KMS-11 (cell line): ENCODE results near the gene SLC7A10.

Source experiments
- H2AFZ ChIP-seq: fragments of 200-600 bp; sonication (generic); 2 replicates; pipeline ENCODE4 v1.6.1; 2016; ENCODE audit warnings: antibody characterized with exemption, mixed run types, low read depth
- H3K27ac ChIP-seq: fragments of 200-600 bp; sonication (generic); 2 replicates; pipeline ENCODE4 v1.6.1; 2016; ENCODE audit warnings: mild to moderate bottlenecking, mixed run types
- H3K27me3 ChIP-seq: fragments of 200-600 bp; sonication (generic); 2 replicates; pipeline ENCODE4 v1.6.1; 2017; ENCODE audit warnings: mild to moderate bottlenecking, low read depth, mixed run types, moderate library complexity; ENCODE audit not compliant: insufficient read depth
- H3K36me3 ChIP-seq: fragments of 200-600 bp; sonication (generic); 2 replicates; pipeline ENCODE4 v1.6.1; 2017; ENCODE audit warnings: mild to moderate bottlenecking, mixed run types; ENCODE audit not compliant: insufficient read depth
- H3K4me1 ChIP-seq: fragments of 200-600 bp; sonication (generic); 2 replicates; pipeline ENCODE4 v1.6.1; 2016; ENCODE audit warnings: mild to moderate bottlenecking, low read depth, mixed run types; ENCODE audit not compliant: poor library complexity, severe bottlenecking
- H3K4me2 ChIP-seq: fragments of 200-600 bp; sonication (generic); 2 replicates; pipeline ENCODE4 v1.7.0; 2016; ENCODE audit warnings: mild to moderate bottlenecking, mixed run types
- H3K4me3 ChIP-seq: fragments of 200-600 bp; sonication (generic); IDR thresholded peaks from 2 replicates; pipeline ENCODE4 v1.6.1; 2017; ENCODE audit warnings: low read depth, low read length, mixed read lengths; ENCODE audit not compliant: insufficient read depth
- H3K79me2 ChIP-seq: fragments of 200-600 bp; sonication (generic); 2 replicates; pipeline ENCODE4 v1.6.1; 2016; ENCODE audit warnings: low read depth, mixed run types; ENCODE audit not compliant: insufficient read depth
- H3K9ac ChIP-seq: fragments of 200-600 bp; sonication (generic); 2 replicates; pipeline ENCODE4 v1.6.1; 2016; ENCODE audit warnings: mild to moderate bottlenecking, mixed run types
- H4K20me1 ChIP-seq: fragments of 200-600 bp; sonication (generic); 2 replicates; pipeline ENCODE4 v1.6.1; 2016; ENCODE audit warnings: mild to moderate bottlenecking, mixed run types; ENCODE audit not compliant: insufficient read depth
- CTCF ChIP-seq: fragments of 200-600 bp; sonication (generic); conservative IDR thresholded peaks from 2 replicates; pipeline ENCODE4 v1.6.1; 2017; ENCODE audit warnings: low read depth, mild to moderate bottlenecking, antibody characterized with exemption, low read length, moderate library complexity, mixed read lengths

The SLC7A10 gene

GRCh38 chr19:33267706-33268105, 42.1 kb upstream of the SLC7A10 start:
- Histone ChIP-seq H3K4me1 (no peaks in the 10 kb centered on the region), H3K27me3 (no peaks in the 10 kb centered on the region), H3K9ac (no peak overlapping the region), H3K4me3 (no peak overlapping the region), H3K4me2 (no peak overlapping the region), H3K79me2 (no peaks in the 10 kb centered on the region), H3K27ac (no peak overlapping the region), H2AFZ (no peak overlapping the region), H3K36me3 (no peaks in the 10 kb centered on the region), H4K20me1 (no peaks in the 10 kb centered on the region)
- TF ChIP-seq CTCF, result no peak

GRCh38 chr19:33266974-33267484, 41.4 kb upstream of the SLC7A10 start:
- no peak overlapping the region for H3K4me2 ChIP-seq
- no peak overlapping the region for H2AFZ ChIP-seq
- TF ChIP-seq CTCF, result no peak
- no peak overlapping the region for H3K9ac ChIP-seq
- no peak overlapping the region for H3K4me3 ChIP-seq
- H3K79me2 ChIP-seq, result no peaks in the 10 kb centered on the region
- H3K27ac ChIP-seq, result no peak overlapping the region
- H3K36me3 ChIP-seq, result no peaks in the 10 kb centered on the region
- H3K27me3 ChIP-seq, result no peaks in the 10 kb centered on the region
- H4K20me1 ChIP-seq, result no peaks in the 10 kb centered on the region
- H3K4me1 ChIP-seq, result no peaks in the 10 kb centered on the region

- Histone ChIP-seq H3K27me3 (no peaks in the 10 kb centered on the region), H3K27ac (no peak overlapping the region), H3K36me3 (no peaks in the 10 kb centered on the region), H4K20me1 (no peaks in the 10 kb centered on the region), H3K4me2 (no peak overlapping the region), H2AFZ (no peak overlapping the region), H3K79me2 (no peaks in the 10 kb centered on the region), H3K9ac (no peak overlapping the region), H3K4me1 (no peaks in the 10 kb centered on the region), H3K4me3 (no peak overlapping the region)
- no peak for TF ChIP-seq CTCF
Observed at GRCh38 chr19:33264881-33265445, 39.3 kb upstream of the SLC7A10 start.

GRCh38 chr19:33263325-33264023, 37.8 kb upstream of the SLC7A10 start:
- H2AFZ ChIP-seq, result no peak overlapping the region
- no peaks in the 10 kb centered on the region for H3K79me2 ChIP-seq
- no peaks in the 10 kb centered on the region for H3K4me1 ChIP-seq
- H3K4me2 ChIP-seq, result no peak overlapping the region
- H4K20me1 ChIP-seq, result no peaks in the 10 kb centered on the region
- H3K9ac ChIP-seq, result no peak overlapping the region
- no peaks in the 10 kb centered on the region for H3K36me3 ChIP-seq
- no peak overlapping the region for H3K27ac ChIP-seq
- no peak for TF ChIP-seq CTCF
- H3K4me3 ChIP-seq, result no peak overlapping the region
- H3K27me3 ChIP-seq, result no peaks in the 10 kb centered on the region
